ENCODE data around the gene GPR142. TPM values are rescaled to one million over a fixed set of nuclear protein-coding genes. Genes with fewer than 3 reads are reported as not detected.

GPR142 gene
- total RNA-seq, 1 experiment from 2014 or later, result not detected

GRCh38 chr17:74350486-74350885 lies 16.8 kb upstream of the GPR142 start:
- Mint-ChIP-seq H3K9me3 (ENCODE audit: unreplicated experiment) (no peaks in the 10 kb centered on the region), H3K27me3 (ENCODE audit: insufficient read depth, unreplicated experiment) (peaks cover 32% of the 10 kb centered on the region), H3K4me3 (ENCODE audit: unreplicated experiment) (no peak overlapping the region), H3K27ac (ENCODE audit: low read depth, unreplicated experiment) (no peak overlapping the region), H3K4me1 (ENCODE audit: insufficient read depth, unreplicated experiment) (no peaks in the 10 kb centered on the region), H3K36me3 (ENCODE audit: insufficient read depth, unreplicated experiment) (no peaks in the 10 kb centered on the region)
- BruUV-seq (replicated peaks), result no TSS peak
- intact Hi-C loops (cut with micrococcal nuclease), result no loop called here
- ChIA-PET CTCF (interaction anchor here (1.9 kb wide), 1 partner anchor 18 kb away, joined by 13 read pairs; no protein-coding TSS in a partner anchor), POLR2A (no interaction called here)
- no peak for DNase-seq (ENCODE audit: unreplicated experiment)
- TF ChIP-seq, protein P1, sequence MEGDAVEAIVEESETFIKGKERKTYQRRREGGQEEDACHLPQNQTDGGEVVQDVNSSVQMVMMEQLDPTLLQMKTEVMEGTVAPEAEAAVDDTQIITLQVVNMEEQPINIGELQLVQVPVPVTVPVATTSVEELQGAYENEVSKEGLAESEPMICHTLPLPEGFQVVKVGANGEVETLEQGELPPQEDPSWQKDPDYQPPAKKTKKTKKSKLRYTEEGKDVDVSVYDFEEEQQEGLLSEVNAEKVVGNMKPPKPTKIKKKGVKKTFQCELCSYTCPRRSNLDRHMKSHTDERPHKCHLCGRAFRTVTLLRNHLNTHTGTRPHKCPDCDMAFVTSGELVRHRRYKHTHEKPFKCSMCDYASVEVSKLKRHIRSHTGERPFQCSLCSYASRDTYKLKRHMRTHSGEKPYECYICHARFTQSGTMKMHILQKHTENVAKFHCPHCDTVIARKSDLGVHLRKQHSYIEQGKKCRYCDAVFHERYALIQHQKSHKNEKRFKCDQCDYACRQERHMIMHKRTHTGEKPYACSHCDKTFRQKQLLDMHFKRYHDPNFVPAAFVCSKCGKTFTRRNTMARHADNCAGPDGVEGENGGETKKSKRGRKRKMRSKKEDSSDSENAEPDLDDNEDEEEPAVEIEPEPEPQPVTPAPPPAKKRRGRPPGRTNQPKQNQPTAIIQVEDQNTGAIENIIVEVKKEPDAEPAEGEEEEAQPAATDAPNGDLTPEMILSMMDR (IDR thresholded peaks at IDR 0.05; ENCODE audit: unreplicated experiment), result no peak

DNA sequence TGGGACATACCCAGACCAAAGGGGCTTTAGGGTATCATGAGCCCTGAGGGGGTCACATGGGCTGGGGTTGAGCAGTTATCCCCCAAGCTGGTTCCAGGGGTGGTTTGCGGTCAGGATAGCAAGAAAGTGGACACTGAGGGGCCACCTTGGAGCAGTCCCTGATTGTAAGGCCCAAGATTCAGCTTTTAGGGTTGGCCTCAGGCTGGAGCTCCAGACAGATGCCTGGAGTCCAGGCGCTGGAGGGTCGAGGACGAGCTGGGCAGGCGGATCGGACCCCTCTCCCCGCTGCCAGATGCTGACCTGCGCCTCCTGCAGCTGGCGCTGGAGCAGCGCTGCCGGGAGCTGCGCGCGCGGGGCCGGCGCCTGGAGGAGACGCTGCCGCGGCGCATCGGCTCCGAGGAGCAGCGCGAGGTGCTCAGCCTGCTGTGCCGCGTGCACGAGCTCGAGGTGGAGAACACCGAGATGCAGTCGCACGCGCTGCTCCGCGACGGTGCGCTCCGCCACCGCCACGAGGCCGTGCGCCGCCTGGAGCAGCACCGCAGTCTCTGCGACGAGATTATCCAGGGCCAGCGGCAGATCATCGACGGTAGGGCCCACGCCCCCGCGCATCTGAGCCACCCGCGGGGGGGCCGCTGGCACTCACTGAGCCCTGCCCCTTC lies 15.6 kb upstream of the GPR142 start:
- intact Hi-C loops (cut with micrococcal nuclease), result no loop called here
- TF ChIP-seq, protein P1 (IDR thresholded peaks at IDR 0.05; ENCODE audit: unreplicated experiment), result no peak
- Mint-ChIP-seq H3K9me3 (ENCODE audit: unreplicated experiment) (no peaks in the 10 kb centered on the region), H3K36me3 (ENCODE audit: insufficient read depth, unreplicated experiment) (no peaks in the 10 kb centered on the region), H3K4me3 (ENCODE audit: unreplicated experiment) (no peak overlapping the region), H3K27me3 (ENCODE audit: insufficient read depth, unreplicated experiment) (peaks cover 32% of the 10 kb centered on the region), H3K4me1 (ENCODE audit: insufficient read depth, unreplicated experiment) (no peaks in the 10 kb centered on the region), H3K27ac (ENCODE audit: low read depth, unreplicated experiment) (no peak overlapping the region)
- ChIA-PET CTCF (interaction anchor here (0.6 to 3.2 kb wide), 2 partner anchors 16 to 1029 kb away, joined by 3 to 10 read pairs; partner anchors contain the start of gene GPR142), POLR2A (no interaction called here)
- BruUV-seq (replicated peaks), result no TSS peak
- DNase-seq (ENCODE audit: unreplicated experiment), result no peak

- intact Hi-C loops (cut with micrococcal nuclease), result no loop called here
- POLR2A ChIA-PET, result no interaction called here
- DNase-seq (ENCODE audit: unreplicated experiment), result no peak
- Mint-ChIP-seq H3K27me3 (ENCODE audit: insufficient read depth, unreplicated experiment) (peaks cover 28% of the 10 kb centered on the region), H3K4me1 (ENCODE audit: insufficient read depth, unreplicated experiment) (no peaks in the 10 kb centered on the region), H3K4me3 (ENCODE audit: unreplicated experiment) (no peak overlapping the region), H3K27ac (ENCODE audit: low read depth, unreplicated experiment) (no peak overlapping the region), H3K9me3 (ENCODE audit: unreplicated experiment) (no peaks in the 10 kb centered on the region), H3K36me3 (ENCODE audit: insufficient read depth, unreplicated experiment) (no peaks in the 10 kb centered on the region)
- TF ChIP-seq, protein P1 (IDR thresholded peaks at IDR 0.05; ENCODE audit: unreplicated experiment), result no peak
- BruUV-seq (replicated peaks), result no TSS peak
- CTCF ChIA-PET, result interaction anchor here (3.2 kb wide), 1 partner anchor 15 kb away, joined by 10 read pairs; the partner anchor contains the start of gene GPR142
Measured at GRCh38 chr17:74353446-74354060, 13.8 kb upstream of the GPR142 start.

GRCh38 chr17:74354123-74354522 lies 13.2 kb upstream of the GPR142 start:
- no peak overlapping the region for H3K27ac Mint-ChIP-seq (ENCODE audit: low read depth, unreplicated experiment)
- ChIA-PET CTCF (interaction anchor here (0.9 to 3.2 kb wide), 2 partner anchors 14 kb away, joined by 3 to 10 read pairs; partner anchors contain the start of gene GPR142), POLR2A (no interaction called here)
- no peak overlapping the region for H3K4me3 Mint-ChIP-seq (ENCODE audit: unreplicated experiment)
- no TSS peak for BruUV-seq (replicated peaks)
- H3K4me1 Mint-ChIP-seq (ENCODE audit: insufficient read depth, unreplicated experiment), result no peaks in the 10 kb centered on the region
- DNase-seq (ENCODE audit: unreplicated experiment), result no peak
- H3K27me3 Mint-ChIP-seq (ENCODE audit: insufficient read depth, unreplicated experiment), result peaks cover 28% of the 10 kb centered on the region
- intact Hi-C loops (cut with micrococcal nuclease), result no loop called here
- no peaks in the 10 kb centered on the region for H3K9me3 Mint-ChIP-seq (ENCODE audit: unreplicated experiment)
- TF ChIP-seq, protein P1 (IDR thresholded peaks at IDR 0.05; ENCODE audit: unreplicated experiment), result no peak
- no peaks in the 10 kb centered on the region for H3K36me3 Mint-ChIP-seq (ENCODE audit: insufficient read depth, unreplicated experiment)

Data from MCF 10A (cell line).